GM21528 (cell line): ENCODE data around the gene KPNA1.

Experiments
- ATAC-seq: cut with Tn5 transposase; IDR thresholded peaks from one replicate; pipeline ENCODE4 v1.9.1; 2021; ENCODE audit warnings: mild to moderate bottlenecking, moderate library complexity; ENCODE audit not compliant: unreplicated experiment, low FRiP score

KPNA1 gene

DNA sequence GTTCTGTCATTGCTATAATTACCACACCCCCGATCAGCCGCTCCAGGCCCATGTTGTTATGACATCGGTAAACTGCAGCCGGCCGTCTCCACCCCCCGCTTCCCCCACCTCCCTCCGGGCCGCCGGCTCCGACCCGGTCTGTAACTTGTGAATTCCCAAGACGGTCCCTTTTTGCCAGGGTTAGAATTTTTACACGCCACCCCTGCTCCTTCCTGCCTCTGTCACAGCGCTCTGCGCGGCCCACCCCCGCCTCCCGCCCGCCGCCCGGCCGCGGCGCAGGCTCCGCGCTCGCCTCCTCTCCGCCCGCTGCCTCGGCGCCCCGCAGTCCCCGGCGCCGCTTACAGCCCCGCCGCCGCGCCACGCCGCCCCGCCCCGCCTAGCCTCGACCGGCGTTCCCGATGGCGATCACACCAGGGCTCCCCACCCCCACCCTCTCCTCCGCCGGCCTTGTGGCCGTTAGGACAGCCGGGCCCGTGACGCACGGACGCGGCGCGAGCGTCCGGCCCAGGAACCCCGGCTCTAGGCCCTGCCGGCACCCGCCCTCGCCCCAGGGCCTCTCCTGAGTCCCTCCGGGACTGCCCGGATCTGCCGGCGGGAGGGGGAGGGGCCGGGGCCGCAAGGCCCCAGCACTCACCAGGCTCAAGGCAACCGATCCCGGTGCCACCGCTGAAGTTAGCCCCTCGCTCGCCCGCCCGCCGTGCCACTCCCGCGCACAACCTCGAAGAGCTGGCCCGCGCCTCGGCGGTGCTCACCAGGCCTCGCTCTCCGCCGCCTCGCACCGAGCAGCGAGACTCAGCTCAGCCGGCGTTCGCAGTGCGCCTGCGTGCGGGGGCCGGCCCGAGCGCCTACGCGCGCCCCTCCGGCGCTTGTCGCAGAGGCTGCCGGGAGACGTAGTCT is at the start of gene KPNA1:
Gene KPNA1, minus strand, starts transcription at position 817 of the 897 bp plus-strand sequence. CDS start 18,374 bp downstream, outside the sequence.
- peak; percentile 88 for ATAC-seq

DNA sequence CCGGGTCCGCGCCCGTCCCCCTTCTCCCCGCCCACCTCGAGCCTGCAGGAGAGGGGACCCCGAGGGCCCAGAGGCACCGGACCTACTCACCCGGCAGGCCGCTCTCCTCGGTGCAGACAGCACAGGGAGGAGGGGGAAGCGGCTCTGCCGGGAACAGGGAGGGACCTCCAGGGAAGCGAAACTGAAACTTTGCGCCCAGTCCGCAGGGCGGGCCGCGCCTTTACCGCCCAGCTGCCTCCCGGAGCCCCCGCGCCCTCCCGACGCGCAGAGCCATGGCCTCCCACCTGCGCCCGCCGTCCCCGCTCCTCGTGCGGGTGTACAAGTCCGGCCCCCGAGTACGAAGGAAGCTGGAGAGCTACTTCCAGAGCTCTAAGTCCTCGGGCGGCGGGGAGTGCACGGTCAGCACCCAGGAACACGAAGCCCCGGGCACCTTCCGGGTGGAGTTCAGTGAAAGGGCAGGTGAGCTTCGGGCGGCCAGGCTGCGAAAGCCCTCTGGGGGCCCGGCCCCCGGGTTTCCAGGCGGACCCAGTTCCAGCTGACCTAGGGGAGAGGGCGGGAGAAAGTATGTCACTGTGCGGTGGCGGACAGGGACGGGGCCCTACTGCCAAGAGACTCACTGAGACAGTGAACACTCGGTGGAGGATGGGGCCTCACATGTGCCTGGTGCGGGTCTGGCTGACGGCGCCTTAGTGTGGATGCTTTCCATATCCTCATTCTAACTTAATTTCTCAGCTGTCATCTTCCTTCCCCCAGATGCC is 49.6 kb upstream of the KPNA1 start, which contains the start of the genes DTX3L and PARP9:
Gene DTX3L, plus strand, starts transcription at position 184 of the 758 bp plus-strand sequence. Its CDS starts 89 bp downstream, at position 273.
Gene PARP9, minus strand, starts transcription at position 146 of the 758 bp plus-strand sequence. CDS start 4,680 bp downstream, outside the sequence.
- peak; percentile 73 for ATAC-seq

DNA sequence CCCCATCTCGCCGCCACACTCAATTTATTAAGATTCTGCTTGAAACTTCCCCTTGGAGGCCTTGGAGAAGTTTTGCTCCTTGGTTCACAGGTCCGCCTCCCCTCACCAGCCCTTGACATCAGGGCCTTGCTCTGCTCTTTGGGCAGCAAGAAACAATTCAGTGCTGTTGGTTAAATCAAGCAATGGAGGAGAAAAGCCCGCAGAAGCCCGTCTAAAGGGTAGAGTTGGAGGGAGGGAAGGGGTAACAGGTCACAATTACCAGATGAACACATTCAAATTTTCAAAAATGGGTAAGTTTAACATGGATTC is 48.9 kb upstream of the KPNA1 start:
- ATAC-seq, result peak; percentile 14

DNA sequence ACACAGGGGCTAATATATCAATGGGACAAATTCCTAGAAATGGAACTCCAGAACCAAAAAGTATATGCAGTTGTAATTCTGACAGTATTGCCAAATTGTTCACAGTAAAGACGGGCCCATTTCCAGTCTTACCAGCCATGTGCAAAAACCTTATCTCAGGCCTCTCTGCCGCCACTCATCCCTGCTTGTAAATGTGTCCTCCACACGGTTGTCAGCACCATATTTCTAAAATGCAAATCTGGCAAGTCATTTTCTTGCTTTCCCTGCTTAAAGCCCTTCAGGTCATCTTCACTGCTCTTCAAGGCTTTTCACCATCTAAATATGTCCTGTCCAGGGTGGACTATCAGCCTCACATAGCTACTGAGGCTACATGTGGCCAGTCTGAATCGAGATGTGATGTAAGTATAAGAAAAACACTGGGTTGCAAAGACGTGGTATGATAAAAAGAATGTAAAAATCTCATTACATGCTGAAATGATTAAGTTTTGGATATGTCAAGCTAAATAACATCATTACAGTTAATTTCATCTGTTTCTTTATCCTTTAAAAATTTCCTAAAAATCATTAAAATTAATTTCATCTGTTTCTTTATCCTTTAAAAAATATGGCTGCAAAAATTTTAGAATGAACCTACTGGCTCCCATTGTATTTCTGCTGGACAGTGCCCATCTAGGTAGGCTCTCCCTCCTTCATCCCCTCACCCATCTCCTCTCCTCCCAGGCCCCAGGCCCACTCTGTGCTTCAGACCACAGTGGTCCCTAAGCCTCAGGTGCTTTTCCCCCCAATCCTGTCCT is 48.4 kb upstream of the KPNA1 start:
- no peak for ATAC-seq

DNA sequence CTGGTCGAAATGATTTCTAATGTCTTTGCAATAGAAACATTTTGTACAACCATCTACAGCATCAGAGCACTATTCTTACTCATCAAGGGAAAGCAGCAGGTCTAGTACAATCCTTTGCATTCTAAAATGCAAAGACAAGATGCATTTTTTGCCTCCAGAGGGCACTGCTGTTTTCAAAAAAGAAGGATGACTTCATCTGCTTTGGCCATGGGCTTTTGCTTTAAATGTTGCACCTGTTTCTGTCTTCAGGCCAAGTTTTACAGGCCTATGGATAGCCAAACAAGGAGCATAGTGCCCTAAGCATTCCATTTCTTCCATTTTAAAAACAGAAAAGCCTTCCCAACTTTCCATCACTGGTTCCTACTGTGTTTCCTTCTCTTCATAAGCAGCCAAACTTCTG is 45.9 kb upstream of the KPNA1 start:
- no peak for ATAC-seq

DNA sequence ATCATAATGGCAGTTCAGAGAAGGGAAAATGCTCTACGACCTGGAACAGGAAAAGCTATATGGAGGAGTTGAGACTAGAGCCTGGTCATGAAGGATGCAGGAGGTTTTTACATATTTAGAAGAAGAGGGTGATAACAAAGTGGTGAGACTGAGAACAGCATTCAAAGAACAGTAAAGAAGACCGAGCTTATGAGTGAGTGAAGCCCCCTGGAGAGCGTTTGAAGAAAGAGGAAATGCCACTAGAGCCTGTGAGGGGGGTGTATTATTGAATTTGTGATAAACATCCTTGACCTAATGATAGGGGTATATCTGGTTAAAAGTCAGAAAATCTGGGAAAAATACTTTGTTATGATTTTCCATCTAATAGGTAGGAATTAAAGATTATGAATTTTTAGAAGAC is 45.2 kb upstream of the KPNA1 start:
- no peak for ATAC-seq

DNA sequence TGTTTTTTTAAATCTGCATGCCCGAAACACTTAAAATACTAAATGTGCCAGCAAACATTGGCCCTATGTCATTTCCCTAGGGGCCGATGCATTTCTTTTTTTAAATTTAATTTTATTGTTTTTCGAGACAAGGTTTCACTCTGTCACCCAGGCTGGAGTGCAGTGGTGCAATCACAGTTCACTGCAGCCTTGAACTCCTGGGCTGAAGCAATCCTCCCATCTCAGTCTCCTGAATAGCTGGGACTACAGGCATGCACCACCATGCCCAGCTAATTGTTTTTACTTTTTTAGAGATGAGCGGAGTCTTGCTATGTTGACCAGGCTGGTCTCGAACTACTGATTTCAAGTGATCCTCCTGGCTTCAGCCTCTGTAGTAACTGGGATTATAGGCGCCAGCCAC is 43.9 kb upstream of the KPNA1 start:
- no peak for ATAC-seq

DNA sequence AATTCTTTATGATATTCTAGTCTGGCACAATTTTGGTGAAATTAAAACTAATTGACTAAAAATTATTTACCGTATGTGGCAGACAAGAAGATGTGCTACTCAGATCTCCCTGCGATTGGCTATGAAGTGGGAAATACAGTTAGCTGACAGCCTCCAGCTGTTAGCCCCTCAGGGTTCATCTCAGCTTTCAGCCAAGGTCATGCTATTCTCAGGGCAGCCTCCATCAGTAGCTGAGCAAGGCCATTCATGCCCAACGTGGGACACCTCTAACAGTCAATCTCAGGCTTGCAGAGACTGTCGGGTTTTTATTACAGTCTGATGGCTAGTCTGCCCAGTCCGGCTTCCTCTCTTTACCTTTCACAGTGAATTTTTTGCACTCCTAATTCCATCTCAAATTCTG is 42.6 kb upstream of the KPNA1 start:
- ATAC-seq, result no peak

DNA sequence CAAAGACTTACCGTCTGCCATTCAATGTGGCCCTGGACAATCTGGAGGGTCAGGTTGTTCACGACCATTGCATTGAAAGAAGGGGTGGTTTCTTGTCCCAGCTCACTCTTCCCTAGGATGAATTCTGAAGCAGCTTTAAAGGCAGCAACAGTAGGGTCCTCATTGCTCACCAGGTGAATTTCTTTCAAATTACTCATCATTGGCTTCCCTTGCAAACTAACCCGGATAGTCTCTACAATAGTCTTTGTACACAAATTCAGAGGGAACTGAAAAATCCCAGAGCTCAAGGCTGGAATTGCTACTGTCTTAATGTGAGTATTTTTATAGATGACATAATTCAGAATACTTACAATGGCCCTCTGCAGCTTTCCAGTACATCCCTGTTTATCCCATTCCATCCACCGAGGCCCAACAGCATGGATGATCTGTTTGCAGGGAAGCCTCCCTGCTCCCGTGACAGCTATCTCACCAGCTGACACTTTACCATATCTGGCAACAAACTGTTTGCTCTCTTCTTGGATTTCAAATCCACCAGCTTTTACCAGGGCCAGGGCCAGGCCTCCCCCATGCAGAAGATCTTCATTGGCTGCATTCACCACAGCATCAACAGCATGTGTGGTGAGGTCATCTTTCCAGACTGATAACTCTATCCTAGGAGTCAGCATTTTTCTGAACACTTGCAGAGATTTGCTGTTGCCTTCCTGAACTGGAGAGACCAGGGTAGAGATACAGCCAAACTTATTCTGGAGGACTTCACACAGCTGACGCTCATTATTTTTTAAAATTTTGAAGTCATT is 40.7 kb upstream of the KPNA1 start:
- no peak for ATAC-seq

DNA sequence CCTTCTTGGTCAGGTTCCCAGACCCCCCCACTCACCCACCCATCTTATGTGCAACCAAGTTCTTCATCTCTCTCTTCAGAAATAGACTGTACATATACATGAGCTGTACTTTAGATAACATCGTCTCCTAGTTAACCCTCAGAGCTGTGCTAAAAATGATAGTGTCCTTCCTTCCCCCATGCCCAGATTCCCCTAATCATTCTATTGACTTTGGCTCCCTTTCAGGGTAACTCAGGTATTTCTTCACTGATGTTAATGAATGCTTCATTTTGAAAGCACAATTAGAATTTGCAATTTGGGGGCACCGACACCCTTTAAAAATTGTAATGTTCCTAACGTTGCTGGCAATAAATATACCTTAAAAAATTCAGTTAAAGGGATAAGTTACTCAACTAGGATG is 38.4 kb upstream of the KPNA1 start:
- ATAC-seq, result no peak

DNA sequence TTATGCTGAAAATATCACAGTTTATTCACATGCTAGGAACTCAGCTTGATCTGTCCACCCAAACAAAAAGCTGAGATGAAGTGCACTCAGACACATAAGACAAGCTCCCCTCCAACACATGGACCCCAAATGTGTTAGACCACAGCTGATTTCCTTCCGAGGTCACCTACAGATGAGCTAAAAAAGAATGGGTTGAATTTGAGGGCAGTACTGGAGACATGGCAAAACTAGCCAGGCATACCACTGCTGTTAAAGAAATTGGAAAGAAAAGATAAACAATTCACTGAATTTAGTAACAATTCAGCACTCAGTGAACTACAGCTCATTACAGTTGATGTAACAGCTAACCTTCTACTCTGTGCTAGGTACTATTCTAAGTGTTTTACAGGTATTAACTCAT is 33.9 kb upstream of the KPNA1 start:
- ATAC-seq, result no peak

DNA sequence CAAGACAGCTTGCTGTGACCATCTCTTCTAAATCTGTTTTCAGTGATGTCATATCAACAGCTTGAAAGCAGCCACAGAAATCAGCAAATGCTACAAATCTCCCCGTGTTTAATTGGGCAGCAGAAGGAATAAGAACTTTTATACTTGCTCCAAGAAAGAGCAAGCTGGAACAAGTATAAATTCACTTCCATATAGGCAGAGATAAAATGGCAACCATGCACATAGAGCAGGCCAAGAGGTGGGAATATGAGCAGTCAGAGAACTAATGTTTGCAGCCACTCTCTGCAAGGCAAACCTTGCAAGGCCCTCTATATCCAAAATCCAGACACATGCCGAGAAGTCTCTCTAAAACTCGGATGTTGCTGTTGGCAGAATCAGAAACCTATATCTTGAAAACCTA is 33.3 kb upstream of the KPNA1 start:
- ATAC-seq, result no peak

DNA sequence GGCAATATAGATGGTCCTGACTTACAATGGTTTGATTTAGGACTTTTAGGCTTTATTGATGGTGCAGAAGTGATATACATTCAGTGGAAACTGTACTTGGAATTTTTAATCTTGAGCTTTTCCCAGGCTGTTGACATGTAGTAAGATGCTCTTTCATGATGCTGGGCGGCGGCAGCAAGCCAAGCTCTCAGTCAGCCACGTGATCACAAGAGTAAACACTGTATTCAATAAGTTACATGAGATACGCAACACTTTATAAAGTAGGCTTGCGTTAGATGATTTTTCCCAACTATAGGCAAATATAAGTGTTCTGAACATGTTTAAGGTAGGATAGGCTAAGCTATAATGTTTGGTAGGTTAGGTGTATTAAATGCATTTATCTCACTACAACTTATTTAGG is 31.4 kb upstream of the KPNA1 start:
- no peak for ATAC-seq

DNA sequence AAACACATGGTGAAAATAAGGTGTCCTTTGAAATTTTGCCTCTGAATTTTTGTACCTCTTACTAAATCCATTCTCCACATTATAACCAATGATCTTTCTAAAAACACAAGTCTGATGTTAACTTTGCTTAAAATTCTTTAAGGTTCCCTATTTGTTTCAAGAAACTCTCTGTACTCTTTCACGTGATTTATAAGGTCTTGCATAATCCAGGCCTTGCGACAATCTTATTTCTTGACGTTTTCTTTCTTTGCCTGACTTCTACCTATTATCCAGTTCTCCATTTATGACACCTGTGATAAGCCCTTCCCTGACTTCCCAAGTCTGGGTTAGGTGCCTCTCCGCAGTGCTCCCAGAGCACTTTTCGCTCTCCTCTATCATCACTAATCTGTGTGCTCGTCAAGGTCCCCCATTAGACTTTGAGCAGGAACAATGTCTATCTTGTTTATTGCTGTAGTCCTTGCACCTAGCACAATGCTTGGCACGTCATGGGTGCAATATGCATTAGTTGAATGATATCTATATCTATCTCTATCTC is 24.3 kb upstream of the KPNA1 start:
- no peak for ATAC-seq

DNA sequence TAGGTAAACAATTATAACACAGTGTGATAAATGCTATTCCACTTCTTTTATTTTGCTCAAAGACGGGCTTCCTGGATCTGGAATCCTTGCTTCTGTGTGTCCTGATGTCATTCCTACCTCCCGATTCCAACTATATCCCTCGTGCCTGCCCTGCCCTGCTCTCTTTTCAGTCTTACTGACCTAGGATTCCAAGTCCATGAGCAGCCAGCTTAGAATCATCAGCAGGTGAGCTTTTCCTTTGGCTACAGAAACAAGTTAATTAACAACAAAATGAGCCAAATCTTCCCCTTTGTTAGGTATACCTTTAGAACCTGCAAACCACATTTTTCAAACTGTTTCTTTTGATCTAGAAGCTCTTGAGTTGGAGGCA is 21.9 kb upstream of the KPNA1 start:
- ATAC-seq, result no peak

DNA sequence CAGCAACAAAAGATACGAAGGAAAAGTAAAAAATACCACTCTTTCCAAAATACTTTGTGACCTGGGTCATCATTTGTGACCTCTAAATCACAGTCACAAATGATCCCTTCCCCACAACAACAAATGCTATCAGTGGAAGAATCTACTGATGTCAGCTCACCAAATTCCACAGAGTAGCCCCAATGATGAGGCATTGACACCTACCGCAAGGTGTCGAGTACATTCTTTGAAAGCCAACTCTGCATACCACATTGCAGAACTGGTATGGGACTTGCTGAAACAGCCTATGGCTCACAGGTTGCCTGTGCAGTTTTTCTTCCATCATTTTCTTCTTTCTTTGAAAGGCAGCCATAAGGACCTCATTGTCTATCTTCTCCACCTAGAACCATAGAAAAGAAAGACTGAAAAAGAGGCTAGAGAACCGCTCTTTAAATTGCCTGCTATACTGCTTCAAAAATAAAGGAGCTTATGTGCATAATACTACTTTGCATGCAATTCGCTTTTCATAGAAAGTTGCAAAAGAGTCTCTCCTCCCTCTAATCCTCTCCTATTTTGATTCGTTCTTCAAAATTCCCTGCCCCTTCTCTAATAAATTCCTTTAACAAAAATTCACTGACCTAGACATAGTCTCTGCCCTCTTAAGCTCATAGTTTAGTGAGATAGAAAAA is 21.4 kb upstream of the KPNA1 start:
- ATAC-seq, result no peak

DNA sequence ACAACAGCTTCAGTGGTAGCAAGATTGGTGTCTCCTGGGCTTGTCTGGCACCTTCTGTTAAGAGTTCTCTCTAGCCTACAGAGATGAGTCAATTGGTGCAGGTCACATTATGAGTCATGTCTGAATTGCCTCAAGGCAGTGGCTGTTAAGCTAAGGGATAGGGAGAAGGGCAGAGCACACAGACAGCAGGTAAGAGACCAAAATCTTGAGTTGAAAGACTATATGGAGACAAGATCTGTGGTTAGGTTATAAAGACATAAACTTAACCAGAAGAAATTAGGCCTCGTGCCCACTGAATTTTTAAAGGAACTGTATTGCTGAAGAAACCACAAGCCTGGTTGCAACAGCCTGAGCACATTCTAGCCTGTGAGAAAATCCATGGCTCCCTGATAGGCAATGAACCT is 19.2 kb upstream of the KPNA1 start:
- ATAC-seq, result peak; percentile 98

DNA sequence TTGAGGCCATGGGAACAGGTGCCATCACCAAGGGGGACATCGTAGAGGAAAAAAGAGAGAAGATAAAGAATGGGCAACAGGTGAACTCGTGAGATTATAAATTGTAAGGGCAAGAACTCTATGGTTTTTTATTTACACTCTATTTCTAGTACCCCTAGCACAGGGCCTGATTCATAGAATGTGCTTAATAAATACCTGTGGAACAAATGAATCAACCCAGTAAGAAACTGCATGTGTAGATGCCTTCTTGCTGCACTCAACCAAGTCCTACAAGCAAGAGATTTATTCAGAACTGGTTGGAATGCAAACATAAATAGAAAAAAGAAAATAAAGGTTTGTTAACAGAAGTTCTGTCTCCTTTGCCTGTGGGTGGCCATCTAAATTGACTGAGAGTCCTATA is 18.7 kb upstream of the KPNA1 start:
- ATAC-seq, result no peak

DNA sequence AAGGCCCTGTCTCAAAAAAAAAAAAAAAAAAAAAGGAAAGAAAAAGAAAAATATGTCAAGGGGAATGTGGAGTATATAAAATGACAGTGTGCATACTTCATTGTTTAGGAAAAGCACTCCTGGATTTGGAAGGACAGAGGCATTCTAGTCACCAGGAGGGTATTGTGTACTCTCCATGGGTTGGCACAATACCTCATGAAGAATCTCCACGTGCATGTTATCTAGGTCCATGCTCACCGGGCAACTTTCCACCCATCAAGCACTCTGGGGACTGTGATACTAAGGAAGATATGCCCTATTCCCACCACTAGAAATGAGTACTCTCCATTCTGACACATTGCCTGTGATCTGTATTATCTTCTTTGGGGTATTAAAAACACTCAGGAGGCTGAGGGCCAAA is 15.4 kb upstream of the KPNA1 start:
- ATAC-seq, result no peak
